BJ (cell line): ENCODE results near the gene AFM. TPM values are rescaled to one million over a fixed set of nuclear protein-coding genes. Genes with fewer than 3 reads are reported as not detected.

Source experiments
- CTCF ChIA-PET: fragments of 350-600 bp; formaldehyde crosslinking; extraction: SDS; loops from one replicate; lab custom pipeline; 2021; ENCODE audit warnings: antibody characterized with exemption, inconsistent platforms; lab: Yijun Ruan, JAX
- POLR2A ChIA-PET: fragments of 300-600 bp; sonication (Branson Sonifier 250); formaldehyde crosslinking; extraction: SDS; loops from one replicate; lab custom pipeline; 2021; ENCODE audit warnings: antibody characterized with exemption; lab: Charles Lee
- DNase-seq: peaks from one replicate; pipeline ENCODE4 v3.0.0-alpha.2; 2011; ENCODE audit warnings: low read depth
- H3K27me3 ChIP-seq: 2 replicates; pipeline ENCODE4 v1.6.0; 2011; ENCODE audit warnings: low read length; ENCODE audit not compliant: control insufficient read depth, insufficient read depth
- H3K36me3 ChIP-seq: 2 replicates; pipeline ENCODE4 v1.5.1; 2011; ENCODE audit warnings: low read length; ENCODE audit not compliant: control insufficient read depth, insufficient read depth
- H3K4me3 ChIP-seq: 2 replicates; pipeline ENCODE4 v1.5.1; 2011; ENCODE audit warnings: low read depth, mild to moderate bottlenecking, control low read depth, low read length
- CTCF ChIP-seq: IDR thresholded peaks from 2 replicates; pipeline ENCODE4 v1.5.1; 2011; ENCODE audit warnings: low read depth, mild to moderate bottlenecking, control low read depth, inconsistent platforms, low read length, moderate library complexity; ENCODE audit not compliant: insufficient read depth
- polyA plus RNA-seq: library from polyadenylated mRNA; depleted of rRNA; stranded (reverse); fragments of >200 nt; gene quantifications from 2 replicates; pipeline ENCODE4 v1.2.3, GENCODE V29; 2011

The AFM gene
- polyA plus RNA-seq, 1 experiment, result not detected

DNA sequence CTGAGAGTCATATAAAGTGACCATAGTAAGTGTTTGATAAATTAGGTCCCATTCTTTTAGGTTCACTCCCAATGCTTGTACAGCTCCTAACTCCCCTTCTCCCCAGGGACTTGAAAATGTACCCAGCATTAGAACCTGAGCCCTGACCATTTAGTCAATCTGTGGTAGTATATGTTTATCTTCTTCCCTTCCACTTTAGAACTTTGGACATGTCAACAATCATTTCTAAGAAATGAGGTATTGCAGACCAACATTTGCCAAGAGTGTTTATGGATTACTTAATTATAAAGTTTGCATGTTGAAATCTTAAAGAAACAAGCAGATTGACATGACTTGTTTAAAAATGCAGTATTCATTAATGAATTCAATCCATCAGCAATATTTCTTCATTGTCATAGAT is 26.0 kb downstream of the AFM start:
- ChIA-PET POLR2A (no interaction called here), CTCF (no interaction called here)
- DNase-seq, result no peak
- TF ChIP-seq CTCF, result no peak
- Histone ChIP-seq H3K27me3 (no peaks in the 10 kb centered on the region; the same call in 1 of the 2 replicates), H3K36me3 (no peaks in the 10 kb centered on the region), H3K4me3 (no peak overlapping the region)

- no peak for TF ChIP-seq CTCF
- Histone ChIP-seq H3K27me3 (no peaks in the 10 kb centered on the region; the same call in 1 of the 2 replicates), H3K4me3 (no peak overlapping the region), H3K36me3 (no peaks in the 10 kb centered on the region)
- no peak for DNase-seq
- ChIA-PET CTCF (no interaction called here), POLR2A (no interaction called here)
These were observed 27.1 kb downstream of the AFM start for GRCh38 chr4:73508651-73509050.

DNA sequence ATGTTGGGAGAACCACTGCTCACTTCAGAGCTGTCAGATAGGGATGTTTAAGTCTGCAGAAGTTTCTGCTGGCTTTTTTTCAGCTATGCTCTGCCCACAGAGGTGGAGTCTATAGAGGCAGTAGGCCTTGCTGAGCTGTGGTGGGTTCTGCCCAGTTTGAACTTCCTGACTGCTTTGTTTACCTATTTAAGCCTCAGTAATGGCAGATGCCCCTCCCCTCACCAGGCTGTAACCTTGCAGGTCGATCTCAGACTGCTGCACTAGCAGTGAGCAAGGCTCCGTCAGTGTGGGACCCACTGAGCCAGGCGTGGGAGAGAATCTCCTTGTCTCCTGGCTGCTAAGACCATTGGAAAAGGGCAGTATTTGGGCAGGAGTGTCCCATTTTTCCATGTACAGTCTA is 36.8 kb downstream of the AFM start:
- CTCF ChIA-PET, result no interaction called here
- no peak for TF ChIP-seq CTCF
- DNase-seq, result no peak
- Histone ChIP-seq H3K36me3 (no peaks in the 10 kb centered on the region), H3K27me3 (no peaks in the 10 kb centered on the region; the same call in 1 of the 2 replicates), H3K4me3 (no peak overlapping the region)
- POLR2A ChIA-PET, result no interaction called here

DNA sequence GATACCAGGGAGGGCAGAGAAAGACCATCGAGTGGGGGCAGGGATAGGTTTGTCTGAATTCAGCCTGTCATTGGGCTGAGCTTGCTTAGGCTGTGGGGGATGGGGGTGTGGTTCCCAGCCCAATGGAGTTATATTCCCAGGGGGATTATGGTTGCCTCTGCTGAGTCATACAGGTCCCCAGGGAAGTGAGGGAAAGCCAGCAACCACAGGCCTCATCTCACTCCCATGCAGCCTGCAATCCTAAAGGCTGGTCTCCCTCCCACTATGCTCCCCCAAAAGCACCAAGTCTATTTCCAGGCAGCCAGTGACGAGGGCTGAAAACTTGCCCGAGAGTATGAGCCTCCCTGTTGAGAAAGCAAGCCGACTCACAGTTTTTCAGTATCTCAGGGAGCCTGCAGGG is 39.3 kb downstream of the AFM start:
- no peak for TF ChIP-seq CTCF
- ChIA-PET CTCF (no interaction called here), POLR2A (no interaction called here)
- DNase-seq, result no peak
- no peaks in the 10 kb centered on the region for H3K36me3 ChIP-seq
- H3K27me3 ChIP-seq, result no peaks in the 10 kb centered on the region; the same call in 1 of the 2 replicates
- H3K4me3 ChIP-seq, result no peak overlapping the region

DNA sequence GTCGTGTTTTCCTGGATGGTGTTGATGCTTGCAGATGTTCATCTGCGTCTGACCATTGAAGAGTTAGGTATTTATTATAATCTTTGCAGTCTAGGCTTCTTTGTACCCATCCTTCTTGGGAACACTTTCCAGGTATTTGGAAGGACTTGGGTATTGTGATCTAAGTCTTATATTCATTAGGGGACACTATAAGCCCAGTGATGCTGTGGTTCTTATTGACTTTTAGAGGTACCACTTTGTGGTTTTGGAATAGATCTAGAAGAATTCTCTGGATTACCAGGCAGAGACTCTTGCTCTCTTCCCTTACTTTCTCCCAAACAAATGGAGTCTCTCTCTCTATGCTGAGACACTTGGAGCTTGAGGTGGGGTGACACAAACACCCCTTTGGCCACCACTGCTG is 41.6 kb downstream of the AFM start:
- ChIA-PET POLR2A (no interaction called here), CTCF (no interaction called here)
- Histone ChIP-seq H3K36me3 (no peaks in the 10 kb centered on the region), H3K27me3 (no peaks in the 10 kb centered on the region; the same call in 1 of the 2 replicates), H3K4me3 (no peak overlapping the region)
- DNase-seq, result no peak
- no peak for TF ChIP-seq CTCF
